SK-N-SH treated with all-trans-retinoic acid at 6 μM for 48 hours (cell line): ENCODE data around the gene MAFB.
A peak's percentile ranks its signal among the peaks of the same experiment; 100 is the strongest.

Source experiments
- ATAC-seq: fragments of 200-7000 bp; cut with Tn5 transposase; 3 replicates; pipeline ENCODE4 v1.9.1; 2020; ENCODE audit warnings: mild to moderate bottlenecking, moderate library complexity
- ARNTL ChIP-seq: fragments of 450-650 bp; formaldehyde crosslinking; IDR thresholded peaks from 2 replicates; pipeline ENCODE4 v1.5.0; 2020; ENCODE audit warnings: low read depth, mild to moderate bottlenecking, moderate library complexity, borderline replicate concordance
- BACH2 ChIP-seq: fragments of 250-450 bp; sonication (Bioruptor Pico); IDR thresholded peaks from 2 replicates; pipeline ENCODE4 v1.9.0; 2021; ENCODE audit warnings: mild to moderate bottlenecking, borderline replicate concordance
- CREB5 ChIP-seq: fragments of 250-450 bp; sonication (Bioruptor Pico); IDR thresholded peaks from 2 replicates; pipeline ENCODE4 v1.5.1; 2020; ENCODE audit warnings: low read depth, mild to moderate bottlenecking, moderate library complexity
- CSRNP3 ChIP-seq: fragments of 250-450 bp; sonication (Bioruptor Pico); IDR thresholded peaks from 2 replicates; pipeline ENCODE4 v1.5.1; 2021; ENCODE audit warnings: mild to moderate bottlenecking, moderate library complexity
- ESRRG ChIP-seq: fragments of 250-450 bp; sonication (Bioruptor Pico); IDR thresholded peaks from 2 replicates; pipeline ENCODE4 v1.6.1; 2021; ENCODE audit warnings: mild to moderate bottlenecking
- OSR1 ChIP-seq: fragments of 250-450 bp; sonication (Bioruptor Pico); IDR thresholded peaks from 2 replicates; pipeline ENCODE4 v1.8.0; 2022; ENCODE audit warnings: moderate library complexity, mild to moderate bottlenecking, inconsistent platforms
- PATZ1 ChIP-seq: fragments of 250-450 bp; sonication (Bioruptor Pico); IDR thresholded peaks from 2 replicates; pipeline ENCODE4 v1.8.0; 2020; ENCODE audit warnings: mild to moderate bottlenecking, moderate library complexity, borderline replicate concordance
- POU6F1 ChIP-seq: fragments of 250-450 bp; sonication (Bioruptor Pico); IDR thresholded peaks from 2 replicates; pipeline ENCODE4 v1.8.0; 2021; ENCODE audit warnings: low read depth, mild to moderate bottlenecking, moderate library complexity, borderline replicate concordance
- PPARA ChIP-seq: fragments of 250-450 bp; sonication (Bioruptor Pico); IDR thresholded peaks from 2 replicates; pipeline ENCODE4 v1.5.0; 2020; ENCODE audit warnings: mild to moderate bottlenecking, borderline replicate concordance
- RARB ChIP-seq: fragments of 250-450 bp; sonication (Bioruptor Pico); IDR thresholded peaks from 2 replicates; pipeline ENCODE4 v1.8.0; 2021; ENCODE audit warnings: mild to moderate bottlenecking, moderate library complexity
- SNAI2 ChIP-seq: fragments of 250-450 bp; sonication (Bioruptor Pico); IDR thresholded peaks from 2 replicates; pipeline ENCODE4 v1.5.0; 2020; ENCODE audit warnings: mild to moderate bottlenecking, moderate library complexity
- TCF4 ChIP-seq: fragments of 250-450 bp; sonication (Bioruptor Pico); IDR thresholded peaks from 2 replicates; pipeline ENCODE4 v1.8.0; 2021; ENCODE audit warnings: mild to moderate bottlenecking, moderate library complexity, borderline replicate concordance
- ZC3H10 ChIP-seq: fragments of 250-450 bp; sonication (Bioruptor Pico); IDR thresholded peaks from 2 replicates; pipeline ENCODE4 v1.5.1; 2021; ENCODE audit warnings: mild to moderate bottlenecking, moderate library complexity
- ZFP3 ChIP-seq: fragments of 250-450 bp; sonication (Bioruptor Pico); IDR thresholded peaks from 2 replicates; pipeline ENCODE4 v1.5.0; 2020; ENCODE audit warnings: mild to moderate bottlenecking, moderate library complexity
- ZFP30 ChIP-seq: fragments of 450-650 bp; formaldehyde crosslinking; IDR thresholded peaks from 2 replicates; pipeline ENCODE4 v1.5.0; 2022; ENCODE audit warnings: mild to moderate bottlenecking, moderate library complexity
- ZNF565 ChIP-seq: fragments of 450-650 bp; formaldehyde crosslinking; conservative IDR thresholded peaks from 2 replicates; pipeline ENCODE4 v1.5.0; 2020; ENCODE audit warnings: low read depth, mild to moderate bottlenecking, moderate library complexity
- ZNF70 ChIP-seq: fragments of 450-650 bp; formaldehyde crosslinking; IDR thresholded peaks from 2 replicates; pipeline ENCODE4 v1.5.0; 2020; ENCODE audit warnings: mild to moderate bottlenecking, moderate library complexity
- ZNF8 ChIP-seq: fragments of 450-650 bp; formaldehyde crosslinking; IDR thresholded peaks from 2 replicates; pipeline ENCODE4 v1.5.0; 2020; ENCODE audit warnings: mild to moderate bottlenecking, moderate library complexity

The MAFB gene

GRCh38 chr20:40663991-40664880, 24.8 kb downstream of the MAFB start:
- ATAC-seq: no peak
- TF ChIP-seq CSRNP3 (CRISPR knock-in tag): no peak

- no peak for ATAC-seq
- TF ChIP-seq SNAI2 (no peak), RARB (CRISPR knock-in tag) (no peak), PPARA (CRISPR knock-in tag) (no peak), ZNF565 (CRISPR knock-in tag) (no peak), ZNF8 (CRISPR knock-in tag) (no peak), PATZ1 (CRISPR knock-in tag) (no peak), ZFP30 (CRISPR knock-in tag) (no peak), POU6F1 (CRISPR knock-in tag) (no peak), CSRNP3 (CRISPR knock-in tag) (no peak), ARNTL (CRISPR knock-in tag) (no peak), CREB5 (CRISPR knock-in tag) (no peak), ESRRG (CRISPR knock-in tag) (no peak), ZC3H10 (CRISPR knock-in tag) (no peak), BACH2 (CRISPR knock-in tag) (no peak)
- TF ChIP-seq, all 23 proteins: peak for 0
Observed at GRCh38 chr20:40663304-40663790, 25.7 kb downstream of the MAFB start.

GRCh38 chr20:40659567-40659966, 29.5 kb downstream of the MAFB start:
- no peak for ATAC-seq
- TF ChIP-seq SNAI2 (no peak), ZFP3 (CRISPR knock-in tag) (peak; percentile 83)

- TF ChIP-seq TCF4 (CRISPR knock-in tag) (no peak), POU6F1 (CRISPR knock-in tag) (no peak), ZFP3 (CRISPR knock-in tag) (no peak), OSR1 (CRISPR knock-in tag) (no peak), PPARA (CRISPR knock-in tag) (no peak), CSRNP3 (CRISPR knock-in tag) (no peak), ZNF70 (CRISPR knock-in tag) (no peak), RARB (CRISPR knock-in tag) (no peak), CREB5 (CRISPR knock-in tag) (no peak), SNAI2 (no peak), PATZ1 (CRISPR knock-in tag) (no peak), ZFP30 (CRISPR knock-in tag) (no peak)
- ATAC-seq: no peak
Observed at GRCh38 chr20:40658509-40658908, 30.5 kb downstream of the MAFB start.
